Astrocyte (in vitro differentiated cells and primary cell): ENCODE data around the gene AKAP12.

ENCODE experiments used
- EZH2 ChIP-seq: IDR thresholded peaks from 2 replicates; pipeline ENCODE4 v1.6.1; 2012; ENCODE audit warnings: mild to moderate bottlenecking, low read length, inconsistent platforms; ENCODE audit not compliant: insufficient read depth
- TF ChIP-seq, protein P1 (sequence below): IDR thresholded peaks from 2 replicates; pipeline ENCODE4 v1.5.1; 2011; ENCODE audit warnings: low read depth, mild to moderate bottlenecking, inconsistent platforms, low read length, moderate library complexity; ENCODE audit not compliant: insufficient read depth

DNA sequence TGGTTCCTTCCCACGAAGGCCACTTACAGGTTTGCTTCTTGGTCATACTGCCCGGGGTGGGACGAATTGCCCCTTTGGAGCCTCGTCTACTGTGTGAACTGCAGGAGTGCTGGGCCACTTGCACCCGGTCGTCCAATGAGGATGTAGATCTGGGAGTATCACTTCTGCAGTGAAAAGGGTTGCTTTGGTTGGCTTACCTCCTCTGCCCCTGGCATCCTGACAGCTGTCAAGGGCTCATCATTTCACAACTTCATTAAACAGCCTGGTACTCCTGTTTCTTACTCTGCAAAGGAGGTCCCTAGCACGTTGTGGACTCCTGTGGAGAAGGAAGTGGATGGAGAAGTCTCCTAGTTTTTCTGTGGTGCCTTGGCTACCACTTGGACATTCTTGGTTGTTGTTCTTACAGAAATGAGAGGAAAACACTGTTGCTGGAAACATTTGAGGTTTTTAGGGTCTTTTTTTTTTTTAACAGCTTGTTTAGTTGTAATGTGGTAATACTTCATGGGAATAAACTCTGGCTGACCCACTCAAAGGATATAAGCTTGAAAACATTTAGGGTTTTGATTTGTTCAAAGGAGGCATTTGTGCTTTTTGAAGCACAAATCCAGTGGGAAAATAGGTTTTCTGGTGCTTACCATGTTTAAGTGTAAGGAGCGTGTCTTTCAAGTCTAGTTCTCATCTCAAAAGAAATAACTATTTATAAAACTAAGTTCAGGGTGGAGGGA is 60.7 kb downstream of the AKAP12 start:
- TF ChIP-seq, protein P1, sequence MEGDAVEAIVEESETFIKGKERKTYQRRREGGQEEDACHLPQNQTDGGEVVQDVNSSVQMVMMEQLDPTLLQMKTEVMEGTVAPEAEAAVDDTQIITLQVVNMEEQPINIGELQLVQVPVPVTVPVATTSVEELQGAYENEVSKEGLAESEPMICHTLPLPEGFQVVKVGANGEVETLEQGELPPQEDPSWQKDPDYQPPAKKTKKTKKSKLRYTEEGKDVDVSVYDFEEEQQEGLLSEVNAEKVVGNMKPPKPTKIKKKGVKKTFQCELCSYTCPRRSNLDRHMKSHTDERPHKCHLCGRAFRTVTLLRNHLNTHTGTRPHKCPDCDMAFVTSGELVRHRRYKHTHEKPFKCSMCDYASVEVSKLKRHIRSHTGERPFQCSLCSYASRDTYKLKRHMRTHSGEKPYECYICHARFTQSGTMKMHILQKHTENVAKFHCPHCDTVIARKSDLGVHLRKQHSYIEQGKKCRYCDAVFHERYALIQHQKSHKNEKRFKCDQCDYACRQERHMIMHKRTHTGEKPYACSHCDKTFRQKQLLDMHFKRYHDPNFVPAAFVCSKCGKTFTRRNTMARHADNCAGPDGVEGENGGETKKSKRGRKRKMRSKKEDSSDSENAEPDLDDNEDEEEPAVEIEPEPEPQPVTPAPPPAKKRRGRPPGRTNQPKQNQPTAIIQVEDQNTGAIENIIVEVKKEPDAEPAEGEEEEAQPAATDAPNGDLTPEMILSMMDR: no peak
- TF ChIP-seq EZH2: no peak
